Keratinocyte (primary cell): Measurements from ENCODE around the gene DUSP10. TPM values are rescaled to one million over a fixed set of nuclear protein-coding genes. Genes with fewer than 3 reads are reported as not detected.

ENCODE experiments used
- DNase-seq: peaks from one replicate; pipeline ENCODE4 v3.0.0-alpha.2; 2011; ENCODE audit warnings: low read depth, missing footprints, low spot score
- FAIRE-seq: peaks from 2 replicates; lab custom pipeline; 2011; peaks lifted over from hg19 to GRCh38; lab: Jason Lieb, UNC
- H2AFZ ChIP-seq: 2 replicates; pipeline ENCODE4 v1.6.0; 2012; ENCODE audit warnings: low read length, control low read depth, inconsistent platforms; ENCODE audit not compliant: control insufficient read depth
- H3K27ac ChIP-seq: 2 replicates; pipeline ENCODE4 v1.5.1; 2011; ENCODE audit warnings: low read length; ENCODE audit not compliant: control insufficient read depth, insufficient read depth
- H3K27me3 ChIP-seq: 3 replicates; pipeline ENCODE4 v1.6.0; 2011; ENCODE audit warnings: low read length; ENCODE audit not compliant: control insufficient read depth, insufficient read depth; ENCODE audit errors: extremely low read depth
- H3K36me3 ChIP-seq, 2 experiments: 2 replicates in 1 of 2; 3 replicates in 1 of 2; pipeline ENCODE4 v1.5.1; 2011; ENCODE audit warnings: low read length in 2 of 2, mild to moderate bottlenecking in 1 of 2; ENCODE audit not compliant: control insufficient read depth in 2 of 2, insufficient read depth in 2 of 2; ENCODE audit errors: extremely low read depth in 1 of 2
- H3K4me1 ChIP-seq: 3 replicates; pipeline ENCODE4 v1.5.1; 2011; ENCODE audit warnings: low read length; ENCODE audit not compliant: control insufficient read depth, insufficient read depth; ENCODE audit errors: extremely low read depth
- H3K4me2 ChIP-seq: 3 replicates; pipeline ENCODE4 v1.6.0; 2011; ENCODE audit warnings: low read depth, low read length; ENCODE audit not compliant: control insufficient read depth, insufficient read depth; ENCODE audit errors: extremely low read depth
- H3K4me3 ChIP-seq, 3 experiments: fragments of 200-600 bp in 1 of 3; sonication (generic) in 1 of 3; 2 replicates in 2 of 3; 3 replicates in 1 of 3; pipeline ENCODE4 v1.5.1; 2011 to 2016; ENCODE audit warnings: low read length in 3 of 3, mild to moderate bottlenecking in 3 of 3, control low read depth in 2 of 3, inconsistent platforms in 1 of 3, low read depth in 1 of 3, mixed read lengths in 1 of 3, mixed run types in 1 of 3, moderate library complexity in 1 of 3; ENCODE audit not compliant: control insufficient read depth in 2 of 3, insufficient read depth in 2 of 3; ENCODE audit errors: extremely low read depth in 1 of 3
- H3K79me2 ChIP-seq: 2 replicates; pipeline ENCODE4 v1.6.0; 2012; ENCODE audit warnings: low read length; ENCODE audit not compliant: control insufficient read depth, insufficient read depth
- H3K9ac ChIP-seq: 3 replicates; pipeline ENCODE4 v1.6.0; 2011; ENCODE audit warnings: low read length; ENCODE audit not compliant: control insufficient read depth, insufficient read depth; ENCODE audit errors: extremely low read depth
- H3K9me1 ChIP-seq: 3 replicates; pipeline ENCODE4 v1.6.0; 2011; ENCODE audit warnings: low read length; ENCODE audit not compliant: control insufficient read depth, insufficient read depth; ENCODE audit errors: extremely low read depth
- H3K9me3 ChIP-seq: 2 replicates; pipeline ENCODE4 v1.5.1; 2012; ENCODE audit warnings: low read depth, low read length; ENCODE audit not compliant: control insufficient read depth
- H4K20me1 ChIP-seq: 3 replicates; pipeline ENCODE4 v1.6.0; 2011; ENCODE audit warnings: low read length; ENCODE audit not compliant: control insufficient read depth, insufficient read depth; ENCODE audit errors: extremely low read depth
- EZH2 ChIP-seq: IDR thresholded peaks from one replicate; pipeline ENCODE4 v1.6.1; 2012; ENCODE audit warnings: inconsistent platforms, mild to moderate bottlenecking, low read length, moderate library complexity
- dilution Hi-C: fragments of 300-500 bp; cut with MboI; formaldehyde crosslinking; loops from one replicate; pipeline ENCODE4 v1.7.0; 2020; ENCODE audit warnings: low sequenced_read_pairs; ENCODE audit not compliant: extremely low pct_ligation_motif_present
- polyA plus RNA-seq, 5 experiments: library from polyadenylated mRNA; depleted of rRNA in 3 of 5; stranded (reverse) in 3 of 5; stranded (forward) in 1 of 5; unstranded in 1 of 5; fragments of >200 nt; gene quantifications; 1 replicate in 1 of 5; 2 replicates in 3 of 5; 3 replicates in 1 of 5; pipeline versions ENCODE4 v1.2.1 to v1.2.3, GENCODE V29; 2011 to 2012; ENCODE audit warnings: missing spikeins in 2 of 5, low read depth in 1 of 5, low replicate concordance in 1 of 5
- TF ChIP-seq, protein P1 (sequence below), 3 experiments: IDR thresholded peaks in 1 of 3; conservative IDR thresholded peaks in 1 of 3; optimal IDR thresholded peaks in 1 of 3; 2 replicates in 2 of 3; 3 replicates in 1 of 3; pipeline versions ENCODE3 to v1.5.1; 2011; ENCODE audit warnings: low read length in 3 of 3, mild to moderate bottlenecking in 3 of 3, moderate library complexity in 2 of 3, control low read depth in 1 of 3, inconsistent platforms in 1 of 3; ENCODE audit not compliant: insufficient read depth in 2 of 3; ENCODE audit errors: extremely low read depth in 1 of 3

Gene DUSP10
- polyA plus RNA-seq, 1 donor (not counting 4 experiments of a cell fraction or from before 2014, with no cell fraction given): 15.1 TPM

DNA sequence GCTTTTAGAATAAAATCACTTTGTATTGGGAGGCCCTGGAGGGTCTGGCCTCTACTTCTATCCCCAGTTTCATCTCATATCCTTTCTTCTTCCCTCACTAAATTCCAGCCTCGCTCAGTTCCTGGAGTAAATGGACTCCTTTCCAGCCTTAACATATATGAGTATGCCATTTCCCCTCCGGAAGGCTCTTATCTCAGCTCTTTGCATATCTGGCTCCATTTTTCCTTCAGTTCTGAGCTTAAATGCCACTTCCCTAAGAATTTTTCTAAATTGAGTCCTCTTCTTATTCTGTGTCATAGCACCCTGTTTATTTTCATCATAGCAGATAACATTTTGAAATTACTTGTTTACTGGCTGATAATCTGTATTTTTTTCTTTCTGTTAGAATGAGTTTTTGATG lies 20.2 kb upstream of the DUSP10 start:
- Histone ChIP-seq H3K4me2 (no peak overlapping the region), H2AFZ (no peak overlapping the region), H3K9me1 (no peaks in the 10 kb centered on the region), H3K27ac (no peak overlapping the region), H3K36me3 (no peaks in the 10 kb centered on the region), H3K9me3 (no peaks in the 10 kb centered on the region), H4K20me1 (no peaks in the 10 kb centered on the region), H3K9ac (no peak overlapping the region), H3K4me3 (no peak overlapping the region), H3K79me2 (no peaks in the 10 kb centered on the region), H3K4me1 (peaks cover 19% of the 10 kb centered on the region), H3K27me3 (no peaks in the 10 kb centered on the region)
- dilution Hi-C loops: no loop called here
- TF ChIP-seq EZH2: no peak
- TF ChIP-seq, protein P1, sequence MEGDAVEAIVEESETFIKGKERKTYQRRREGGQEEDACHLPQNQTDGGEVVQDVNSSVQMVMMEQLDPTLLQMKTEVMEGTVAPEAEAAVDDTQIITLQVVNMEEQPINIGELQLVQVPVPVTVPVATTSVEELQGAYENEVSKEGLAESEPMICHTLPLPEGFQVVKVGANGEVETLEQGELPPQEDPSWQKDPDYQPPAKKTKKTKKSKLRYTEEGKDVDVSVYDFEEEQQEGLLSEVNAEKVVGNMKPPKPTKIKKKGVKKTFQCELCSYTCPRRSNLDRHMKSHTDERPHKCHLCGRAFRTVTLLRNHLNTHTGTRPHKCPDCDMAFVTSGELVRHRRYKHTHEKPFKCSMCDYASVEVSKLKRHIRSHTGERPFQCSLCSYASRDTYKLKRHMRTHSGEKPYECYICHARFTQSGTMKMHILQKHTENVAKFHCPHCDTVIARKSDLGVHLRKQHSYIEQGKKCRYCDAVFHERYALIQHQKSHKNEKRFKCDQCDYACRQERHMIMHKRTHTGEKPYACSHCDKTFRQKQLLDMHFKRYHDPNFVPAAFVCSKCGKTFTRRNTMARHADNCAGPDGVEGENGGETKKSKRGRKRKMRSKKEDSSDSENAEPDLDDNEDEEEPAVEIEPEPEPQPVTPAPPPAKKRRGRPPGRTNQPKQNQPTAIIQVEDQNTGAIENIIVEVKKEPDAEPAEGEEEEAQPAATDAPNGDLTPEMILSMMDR (optimal IDR thresholded peaks at IDR 0.05 in 1 of 3, IDR thresholded peaks at IDR 0.05 in 1 of 3, conservative IDR thresholded peaks at IDR 0.05 in 1 of 3; ENCODE audit: extremely low read depth in 1 of 3, insufficient read depth in 2 of 3, low read length in 3 of 3): no peak
- DNase-seq (no peak), FAIRE-seq (no peak)

DNA sequence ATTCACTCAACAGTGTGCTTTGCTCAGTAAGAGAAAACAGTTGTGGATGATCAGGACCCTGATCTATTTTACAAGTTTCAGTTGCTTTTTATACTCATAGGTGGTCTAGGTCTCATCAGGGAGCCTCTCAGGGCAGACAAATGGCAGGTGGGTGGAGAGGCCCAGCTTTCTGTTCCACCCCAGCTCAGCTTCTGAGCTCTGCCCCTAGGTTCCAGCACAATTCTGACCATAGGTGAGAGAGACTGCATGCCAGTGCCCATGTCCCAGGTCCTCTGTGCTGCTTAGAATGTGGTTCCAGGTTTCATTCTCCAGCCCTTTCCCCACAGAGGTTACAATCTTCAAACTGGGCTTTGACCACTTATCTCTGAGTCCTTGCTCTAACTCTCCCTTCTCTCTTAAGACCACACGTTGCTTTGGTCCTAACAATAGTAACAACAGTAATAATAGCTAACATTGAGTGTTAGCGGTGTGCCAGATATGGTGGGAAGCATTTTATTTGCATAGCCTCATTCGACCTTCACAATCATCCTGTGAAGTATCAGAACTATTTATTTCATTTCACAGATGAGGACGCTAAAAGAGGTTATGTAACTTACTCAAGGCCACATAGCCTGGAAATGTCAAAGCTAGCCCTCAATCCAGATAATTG lies 19.6 kb upstream of the DUSP10 start:
- no peak overlapping the region for H3K9ac ChIP-seq
- H4K20me1 ChIP-seq: no peaks in the 10 kb centered on the region
- no peaks in the 10 kb centered on the region for H3K9me1 ChIP-seq
- H3K4me1 ChIP-seq: peaks cover 19% of the 10 kb centered on the region
- H3K79me2 ChIP-seq: no peaks in the 10 kb centered on the region
- H3K4me2 ChIP-seq: no peak overlapping the region
- no peaks in the 10 kb centered on the region for H3K27me3 ChIP-seq
- no peak for DNase-seq
- FAIRE-seq: no peak
- no peak overlapping the region for H3K27ac ChIP-seq
- H3K4me3 ChIP-seq: no peak overlapping the region
- H2AFZ ChIP-seq: no peak overlapping the region
- no peaks in the 10 kb centered on the region for H3K36me3 ChIP-seq
- TF ChIP-seq EZH2: no peak
- TF ChIP-seq, protein P1 (optimal IDR thresholded peaks at IDR 0.05 in 1 of 3, IDR thresholded peaks at IDR 0.05 in 1 of 3, conservative IDR thresholded peaks at IDR 0.05 in 1 of 3; ENCODE audit: extremely low read depth in 1 of 3, insufficient read depth in 2 of 3, low read length in 3 of 3): no peak
- dilution Hi-C loops: no loop called here
- no peaks in the 10 kb centered on the region for H3K9me3 ChIP-seq
